HG03039 (cell line): ENCODE measurements around the gene GAS7.

Experiments used
- ATAC-seq: cut with Tn5 transposase; IDR thresholded peaks from one replicate; pipeline ENCODE4 v1.9.1; 2021; ENCODE audit warnings: mild to moderate bottlenecking, moderate library complexity; ENCODE audit not compliant: unreplicated experiment

The GAS7 gene

GRCh38 chr17:10139577-10139976 lies 58.8 kb downstream of the GAS7 start:
- ATAC-seq = no peak

GRCh38 chr17:10136258-10136981 lies 62.0 kb downstream of the GAS7 start:
- ATAC-seq = no peak

- ATAC-seq = no peak
Observed at GRCh38 chr17:10135539-10136257, 62.7 kb downstream of the GAS7 start.

- ATAC-seq = no peak
Observed at GRCh38 chr17:10130677-10131076, 67.7 kb downstream of the GAS7 start.

- no peak for ATAC-seq
Observed at GRCh38 chr17:10130263-10130662, 68.1 kb downstream of the GAS7 start.

- no peak for ATAC-seq
Observed at GRCh38 chr17:10127819-10128425, 70.5 kb downstream of the GAS7 start.

- ATAC-seq = no peak
Observed at GRCh38 chr17:10126616-10127501, 71.5 kb downstream of the GAS7 start.

- no peak for ATAC-seq
Observed at GRCh38 chr17:10126276-10126615, 72.2 kb downstream of the GAS7 start.

GRCh38 chr17:10125531-10126275 lies 72.7 kb downstream of the GAS7 start:
- ATAC-seq = no peak

- ATAC-seq = no peak
Observed at GRCh38 chr17:10123093-10123492, 75.3 kb downstream of the GAS7 start.

GRCh38 chr17:10121971-10122707 lies 76.3 kb downstream of the GAS7 start:
- no peak for ATAC-seq

GRCh38 chr17:10120749-10121148 lies 77.7 kb downstream of the GAS7 start:
- ATAC-seq = no peak

- ATAC-seq = no peak
Observed at GRCh38 chr17:10120109-10120485, 78.3 kb downstream of the GAS7 start.

- ATAC-seq = no peak
Observed at GRCh38 chr17:10119203-10120108, 79.0 kb downstream of the GAS7 start.

GRCh38 chr17:10118788-10119130 lies 79.6 kb downstream of the GAS7 start:
- no peak for ATAC-seq

GRCh38 chr17:10117581-10118001 lies 80.8 kb downstream of the GAS7 start:
- no peak for ATAC-seq

- ATAC-seq = no peak
Observed at GRCh38 chr17:10116753-10117420, 81.5 kb downstream of the GAS7 start.

- ATAC-seq = no peak
Observed at GRCh38 chr17:10116267-10116666, 82.1 kb downstream of the GAS7 start.
